ENCODE measurements around the gene USP40. TPM values are rescaled to one million over a fixed set of nuclear protein-coding genes. Genes with fewer than 3 reads are reported as not detected.

Gene USP40
- total and polyA plus RNA-seq, 5 donors from 2014 or later, result 2.7 to 17.2 (median 5.4) TPM

DNA sequence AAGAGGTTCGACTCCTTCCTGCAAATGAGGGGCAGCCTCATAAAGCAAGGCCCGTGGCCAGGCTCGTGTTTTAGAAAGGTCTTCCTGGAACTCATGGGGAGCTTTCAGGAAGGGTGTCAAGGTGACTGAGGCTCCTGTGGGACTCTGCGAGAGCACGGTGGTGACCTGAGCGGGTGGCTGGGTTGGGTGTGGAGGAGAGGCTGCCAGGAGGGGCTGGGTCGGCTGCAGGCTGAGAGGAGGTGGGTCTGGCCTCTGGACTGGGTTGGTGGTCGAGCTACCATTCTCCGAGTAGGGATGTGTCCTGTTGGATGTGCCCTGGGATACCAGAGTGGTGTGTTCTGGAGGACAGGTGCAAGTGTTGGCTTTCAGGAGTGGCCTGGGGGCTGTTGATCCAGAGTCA, 125.9 kb downstream of the USP40 start:
- Mint-ChIP-seq H3K27ac (peak overlapping the region in 2 of 3 donors; percentile 60 to 91), H3K36me3 (peaks cover 51% of the 10 kb centered on the region), H3K4me3 (no peak overlapping the region), H3K4me1 (peaks cover 8 to 21% (median 14%) of the 10 kb centered on the region in 4 donors), H3K9me3 (no peaks in the 10 kb centered on the region), H3K27me3 (peaks cover 5% of the 10 kb centered on the region)
- Histone ChIP-seq H3K27me3 (ENCODE audit: control insufficient read depth, insufficient read depth, low read length) (no peaks in the 10 kb centered on the region), H3K4me3 (ENCODE audit: low read depth, low read length) (no peak overlapping the region), H3K9me3 (ENCODE audit: control insufficient read depth in 2 of 2, low read length in 2 of 2) (no peaks in the 10 kb centered on the region), H3K27ac (ENCODE audit: insufficient read depth, low read length, poor library complexity, severe bottlenecking) (peak overlapping the region; percentile 20), H3K4me1 (ENCODE audit: control insufficient read depth, insufficient read depth, low read length, poor library complexity, severe bottlenecking) (peaks cover 7% of the 10 kb centered on the region), H3K36me3 (ENCODE audit: control insufficient read depth, insufficient read depth, low read length) (peaks cover 76% of the 10 kb centered on the region)
- DNase-seq, result no peak
- no peak for ATAC-seq (ENCODE audit: low read depth in 2 of 2)

DNA sequence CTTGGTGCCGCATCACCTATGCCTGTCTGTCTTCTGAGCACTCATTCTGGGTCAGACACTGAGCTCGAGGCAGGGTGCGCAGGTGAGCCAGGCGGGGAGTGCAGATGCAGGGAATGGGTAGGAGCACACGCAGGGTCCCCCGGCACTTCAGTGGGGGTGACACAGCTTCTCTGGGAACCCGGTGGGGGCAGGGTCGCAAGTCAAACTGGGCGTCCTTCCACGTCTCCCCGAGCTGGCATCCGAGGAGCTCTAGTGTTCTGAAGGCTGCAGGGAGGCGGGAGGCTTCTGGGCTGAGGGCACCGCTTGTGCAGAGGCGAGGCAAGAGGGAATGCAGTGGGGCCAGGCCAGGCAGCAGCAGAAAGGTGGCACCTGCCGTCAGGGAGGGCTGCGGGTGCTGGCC, 126.3 kb downstream of the USP40 start:
- Histone ChIP-seq H3K4me1 (ENCODE audit: control insufficient read depth, insufficient read depth, low read length, poor library complexity, severe bottlenecking) (peaks cover 7% of the 10 kb centered on the region), H3K9me3 (ENCODE audit: control insufficient read depth in 2 of 2, low read length in 2 of 2) (no peaks in the 10 kb centered on the region), H3K27me3 (ENCODE audit: control insufficient read depth, insufficient read depth, low read length) (no peaks in the 10 kb centered on the region), H3K4me3 (ENCODE audit: low read depth, low read length) (no peak overlapping the region), H3K27ac (ENCODE audit: insufficient read depth, low read length, poor library complexity, severe bottlenecking) (no peak overlapping the region), H3K36me3 (ENCODE audit: control insufficient read depth, insufficient read depth, low read length) (peaks cover 76% of the 10 kb centered on the region)
- peaks cover 8 to 21% (median 14%) of the 10 kb centered on the region in 4 donors for H3K4me1 Mint-ChIP-seq
- no peak for ATAC-seq (ENCODE audit: low read depth in 2 of 2)
- peaks cover 5% of the 10 kb centered on the region for H3K27me3 Mint-ChIP-seq
- no peaks in the 10 kb centered on the region for H3K9me3 Mint-ChIP-seq
- H3K36me3 Mint-ChIP-seq, result peaks cover 54% of the 10 kb centered on the region
- peak overlapping the region in 1 of 3 donors; percentile 55 for H3K27ac Mint-ChIP-seq
- no peak for DNase-seq
- no peak overlapping the region for H3K4me3 Mint-ChIP-seq

DNA sequence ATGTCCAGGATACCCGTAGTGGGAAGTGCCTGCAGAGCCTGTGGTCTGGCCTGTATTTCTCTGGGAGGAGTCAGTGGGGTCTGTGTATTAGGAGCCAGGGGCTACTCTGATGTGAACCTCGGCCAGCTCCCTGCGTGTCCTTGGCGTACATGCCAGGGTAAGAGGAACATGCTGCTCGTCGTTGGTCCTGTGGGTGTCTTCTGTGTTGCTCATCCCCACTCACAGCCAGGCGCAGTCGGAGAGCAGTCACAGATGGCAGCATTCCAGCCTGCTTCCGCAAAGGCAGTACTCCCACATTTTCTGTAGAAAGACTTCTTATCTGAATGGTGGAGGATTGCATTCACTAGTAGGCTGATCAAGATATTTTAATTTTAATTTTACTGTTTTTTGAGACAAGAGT, 127.4 kb downstream of the USP40 start:
- DNase-seq, result no peak
- Histone ChIP-seq H3K36me3 (ENCODE audit: control insufficient read depth, insufficient read depth, low read length) (peaks cover 74% of the 10 kb centered on the region), H3K4me3 (ENCODE audit: low read depth, low read length) (no peak overlapping the region), H3K9me3 (ENCODE audit: control insufficient read depth in 2 of 2, low read length in 2 of 2) (no peaks in the 10 kb centered on the region), H3K27me3 (ENCODE audit: control insufficient read depth, insufficient read depth, low read length) (no peaks in the 10 kb centered on the region), H3K4me1 (ENCODE audit: control insufficient read depth, insufficient read depth, low read length, poor library complexity, severe bottlenecking) (peaks cover 7% of the 10 kb centered on the region), H3K27ac (ENCODE audit: insufficient read depth, low read length, poor library complexity, severe bottlenecking) (no peak overlapping the region)
- Mint-ChIP-seq H3K27ac (peak overlapping the region in 2 of 3 donors; percentile 36 to 62), H3K4me1 (peaks cover 8 to 24% (median 14%) of the 10 kb centered on the region in 4 donors), H3K27me3 (peaks cover 4% of the 10 kb centered on the region), H3K36me3 (peaks cover 52% of the 10 kb centered on the region), H3K4me3 (no peak overlapping the region), H3K9me3 (no peaks in the 10 kb centered on the region)
- ATAC-seq (ENCODE audit: low read depth in 2 of 2), result no peak

DNA sequence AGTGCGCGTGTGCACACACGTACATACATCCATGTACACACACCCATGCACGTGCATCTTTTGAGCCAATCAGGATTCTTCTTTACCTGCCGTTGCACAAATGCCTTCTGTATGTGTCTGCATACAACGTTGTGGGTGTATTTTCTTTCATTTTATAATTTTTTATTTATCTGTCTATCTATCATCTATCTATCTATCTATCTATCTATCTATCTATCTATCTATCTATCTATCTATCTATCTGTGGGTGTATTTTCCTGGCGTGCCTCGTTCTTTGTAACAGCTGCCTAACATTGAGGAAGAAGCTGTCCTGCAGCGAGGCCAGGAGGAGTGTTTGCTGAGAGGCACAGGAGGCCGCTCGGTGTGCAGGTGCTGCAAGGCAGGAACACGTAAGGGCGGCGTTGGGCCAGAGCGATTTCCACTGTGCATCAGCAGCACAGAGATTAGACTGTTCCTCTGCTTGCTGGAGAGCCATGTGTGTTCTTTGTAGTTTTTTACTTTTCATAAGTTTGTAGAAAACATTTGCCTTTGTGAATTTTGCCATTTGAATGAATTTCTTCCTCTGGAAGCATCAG, 127.9 kb downstream of the USP40 start:
- no peaks in the 10 kb centered on the region for H3K27me3 Mint-ChIP-seq
- no peaks in the 10 kb centered on the region for H3K9me3 Mint-ChIP-seq
- Histone ChIP-seq H3K36me3 (ENCODE audit: control insufficient read depth, insufficient read depth, low read length) (peaks cover 72% of the 10 kb centered on the region), H3K9me3 (ENCODE audit: control insufficient read depth in 2 of 2, low read length in 2 of 2) (no peaks in the 10 kb centered on the region), H3K4me3 (ENCODE audit: low read depth, low read length) (no peak overlapping the region), H3K27ac (ENCODE audit: insufficient read depth, low read length, poor library complexity, severe bottlenecking) (no peak overlapping the region), H3K27me3 (ENCODE audit: control insufficient read depth, insufficient read depth, low read length) (no peaks in the 10 kb centered on the region), H3K4me1 (ENCODE audit: control insufficient read depth, insufficient read depth, low read length, poor library complexity, severe bottlenecking) (peaks cover 5% of the 10 kb centered on the region)
- DNase-seq (no peak), ATAC-seq (ENCODE audit: low read depth in 2 of 2) (no peak)
- peaks cover 7 to 21% (median 11%) of the 10 kb centered on the region in 4 donors for H3K4me1 Mint-ChIP-seq
- H3K36me3 Mint-ChIP-seq, result peaks cover 51% of the 10 kb centered on the region
- peak overlapping the region in 1 of 3 donors; percentile 62 for H3K27ac Mint-ChIP-seq
- H3K4me3 Mint-ChIP-seq, result no peak overlapping the region

DNA sequence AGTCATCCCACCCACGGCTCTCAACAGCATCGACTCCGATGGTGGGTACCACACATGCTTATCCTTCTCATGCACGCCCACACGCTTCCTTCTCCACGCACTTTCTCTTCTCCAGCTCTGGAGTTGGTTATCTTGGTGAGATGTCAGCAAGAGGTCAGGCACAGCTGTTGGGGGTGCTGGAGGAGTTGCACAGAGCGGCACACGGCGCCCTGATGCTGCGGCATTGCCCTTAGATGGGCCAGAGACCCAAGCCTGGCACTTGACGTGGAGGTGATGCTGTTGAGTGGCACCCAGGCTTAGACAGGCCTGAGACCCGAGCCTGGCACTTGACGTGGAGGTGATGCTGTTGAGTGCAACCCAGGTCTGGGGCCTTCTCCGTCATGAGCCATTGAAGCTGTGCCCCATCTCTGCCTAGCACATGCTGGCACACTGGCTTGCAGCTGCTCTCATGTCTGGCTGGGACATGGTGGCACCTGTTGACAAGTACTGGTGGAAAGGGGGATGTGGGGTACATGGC, 129.1 kb downstream of the USP40 start:
- Mint-ChIP-seq H3K4me1 (peaks cover 0 to 24% (median 10%) of the 10 kb centered on the region in 4 donors), H3K36me3 (peaks cover 51% of the 10 kb centered on the region), H3K4me3 (no peak overlapping the region), H3K27me3 (no peaks in the 10 kb centered on the region), H3K9me3 (no peaks in the 10 kb centered on the region), H3K27ac (no peak overlapping the region)
- Histone ChIP-seq H3K4me1 (ENCODE audit: control insufficient read depth, insufficient read depth, low read length, poor library complexity, severe bottlenecking) (no peaks in the 10 kb centered on the region), H3K27me3 (ENCODE audit: control insufficient read depth, insufficient read depth, low read length) (no peaks in the 10 kb centered on the region), H3K4me3 (ENCODE audit: low read depth, low read length) (no peak overlapping the region), H3K27ac (ENCODE audit: insufficient read depth, low read length, poor library complexity, severe bottlenecking) (no peak overlapping the region), H3K36me3 (ENCODE audit: control insufficient read depth, insufficient read depth, low read length) (peaks cover 72% of the 10 kb centered on the region), H3K9me3 (ENCODE audit: control insufficient read depth in 2 of 2, low read length in 2 of 2) (no peaks in the 10 kb centered on the region)
- DNase-seq, result no peak
- ATAC-seq (ENCODE audit: low read depth in 2 of 2), result no peak

DNA sequence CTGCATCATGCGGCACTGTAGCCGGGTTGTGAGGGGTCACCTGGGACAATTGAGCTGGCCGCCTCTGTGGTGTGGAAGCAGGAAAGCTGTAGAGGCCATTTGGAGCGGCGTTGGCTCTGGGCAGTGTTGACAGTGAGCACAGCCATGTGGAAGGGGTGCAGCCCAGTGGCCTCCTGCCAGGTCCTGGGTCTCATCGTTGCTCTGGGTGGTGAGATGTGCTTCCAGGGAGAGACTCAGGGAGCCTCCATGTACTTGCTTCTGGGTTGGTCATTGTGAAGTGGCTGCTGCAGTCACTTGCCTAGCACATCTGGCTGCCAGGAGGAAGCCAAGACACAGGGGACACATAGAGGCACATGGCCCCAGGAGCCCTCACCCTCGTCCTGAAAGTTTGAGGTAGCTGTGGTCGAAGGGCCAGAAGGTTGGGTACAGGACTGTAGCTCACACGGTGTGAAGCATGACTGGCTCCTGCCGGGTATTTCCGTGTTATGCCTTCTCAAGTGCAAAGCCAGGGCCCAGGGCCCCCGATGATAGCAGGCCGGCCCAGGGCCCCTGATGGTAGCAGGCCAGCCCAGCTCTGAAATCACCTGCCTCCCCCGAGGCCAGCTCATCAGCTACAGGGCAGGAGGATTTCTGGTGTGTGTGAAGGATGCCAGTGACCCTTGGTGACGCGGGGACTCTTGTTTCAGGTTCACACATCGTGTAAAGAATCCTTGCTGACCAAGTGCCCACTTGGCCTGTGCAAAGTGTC, 129.7 kb downstream of the USP40 start:
- Mint-ChIP-seq H3K4me3 (no peak overlapping the region), H3K4me1 (peaks cover 0 to 22% (median 10%) of the 10 kb centered on the region in 4 donors), H3K27ac (peak overlapping the region in 1 of 3 donors; percentile 76), H3K27me3 (no peaks in the 10 kb centered on the region), H3K9me3 (no peaks in the 10 kb centered on the region), H3K36me3 (peaks cover 45% of the 10 kb centered on the region)
- Histone ChIP-seq H3K36me3 (ENCODE audit: control insufficient read depth, insufficient read depth, low read length) (peaks cover 66% of the 10 kb centered on the region), H3K27me3 (ENCODE audit: control insufficient read depth, insufficient read depth, low read length) (no peaks in the 10 kb centered on the region), H3K9me3 (ENCODE audit: control insufficient read depth in 2 of 2, low read length in 2 of 2) (no peaks in the 10 kb centered on the region), H3K4me3 (ENCODE audit: low read depth, low read length) (no peak overlapping the region), H3K4me1 (ENCODE audit: control insufficient read depth, insufficient read depth, low read length, poor library complexity, severe bottlenecking) (no peaks in the 10 kb centered on the region), H3K27ac (ENCODE audit: insufficient read depth, low read length, poor library complexity, severe bottlenecking) (no peak overlapping the region)
- DNase-seq, result no peak
- ATAC-seq (ENCODE audit: low read depth in 2 of 2), result no peak

DNA sequence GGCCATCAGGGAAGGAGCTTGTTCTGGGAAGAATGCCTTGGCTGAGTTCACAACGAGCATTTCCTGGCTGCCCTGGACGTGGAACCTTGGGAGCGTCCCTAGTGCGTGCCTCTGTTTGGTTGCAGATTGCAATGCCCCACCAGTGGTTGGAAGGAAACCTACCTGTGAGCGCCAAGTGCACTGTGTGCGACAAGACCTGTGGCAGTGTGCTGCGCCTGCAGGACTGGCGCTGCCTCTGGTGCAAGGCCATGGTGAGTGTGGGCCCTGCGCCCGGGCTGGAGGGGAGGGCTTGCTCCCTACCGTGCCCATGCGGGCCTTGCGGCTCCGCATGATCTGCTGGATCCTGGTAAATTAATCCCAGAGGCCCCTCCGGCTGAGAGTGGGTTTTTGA, 130.4 kb downstream of the USP40 start:
- peaks cover 0 to 23% (median 10%) of the 10 kb centered on the region in 4 donors for H3K4me1 Mint-ChIP-seq

More for the DNA sequence above, 130.4 kb downstream of the USP40 start:
- Mint-ChIP-seq H3K27me3 (no peaks in the 10 kb centered on the region), H3K27ac (peak overlapping the region in 1 of 3 donors; percentile 76), H3K4me3 (peak overlapping the region in 1 of 4 donors; percentile 38), H3K9me3 (no peaks in the 10 kb centered on the region), H3K36me3 (peaks cover 43% of the 10 kb centered on the region)
- ATAC-seq (ENCODE audit: low read depth in 2 of 2) (no peak), DNase-seq (no peak)
- Histone ChIP-seq H3K36me3 (ENCODE audit: control insufficient read depth, insufficient read depth, low read length) (peaks cover 60% of the 10 kb centered on the region), H3K9me3 (ENCODE audit: control insufficient read depth in 2 of 2, low read length in 2 of 2) (no peaks in the 10 kb centered on the region), H3K27me3 (ENCODE audit: control insufficient read depth, insufficient read depth, low read length) (no peaks in the 10 kb centered on the region), H3K27ac (ENCODE audit: insufficient read depth, low read length, poor library complexity, severe bottlenecking) (no peak overlapping the region), H3K4me1 (ENCODE audit: control insufficient read depth, insufficient read depth, low read length, poor library complexity, severe bottlenecking) (no peaks in the 10 kb centered on the region), H3K4me3 (ENCODE audit: low read depth, low read length) (no peak overlapping the region)

Data from CD4-positive, CD25-positive, alpha-beta regulatory T cell (primary cell).